ENCODE results near the gene METTL24.
A peak's percentile ranks its signal among the peaks of the same experiment; 100 is the strongest.

Gene METTL24

GRCh38 chr6:110256366-110256765 lies 101.8 kb downstream of the METTL24 start:
- Histone ChIP-seq H2BK5ac (ENCODE audit: low read depth, low read length, poor library complexity, severe bottlenecking) (no peak overlapping the region), H3K18ac (ENCODE audit: low read depth in 1 of 2, low read length in 2 of 2) (no peak overlapping the region), H3K14ac (ENCODE audit: low read length in 2 of 2) (no peak overlapping the region), H2BK120ac (ENCODE audit: low read depth, low read length) (no peak overlapping the region), H4K91ac (ENCODE audit: low read length) (no peak overlapping the region), H4K8ac (ENCODE audit: low read length) (no peak overlapping the region), H3K4me1 (ENCODE audit: control insufficient read depth, insufficient read depth, low read depth, low read length) (no peaks in the 10 kb centered on the region), H2AFZ (ENCODE audit: low read depth, low read length) (no peak overlapping the region), H3K4ac (ENCODE audit: low read depth in 1 of 2, low read length in 2 of 2) (no peak overlapping the region), H2BK15ac (ENCODE audit: low read depth, poor library complexity, severe bottlenecking) (no peak overlapping the region), H2BK12ac (ENCODE audit: low read length in 2 of 2) (no peak overlapping the region), H3K4me2 (ENCODE audit: low read length, poor library complexity, severe bottlenecking) (no peak overlapping the region), H3K27ac (ENCODE audit: low read length, poor library complexity, severe bottlenecking) (no peak overlapping the region), H2AK5ac (ENCODE audit: low read length, severe bottlenecking) (no peak overlapping the region), H3K23ac (ENCODE audit: low read length in 2 of 2) (no peak overlapping the region), H3K79me1 (replicated peaks; ENCODE audit: low read length, poor library complexity, severe bottlenecking) (no peaks in the 10 kb centered on the region), H3K9ac (ENCODE audit: low read length) (no peak overlapping the region), H3K9me3 (ENCODE audit: control insufficient read depth, low read length) (peaks cover 4% of the 10 kb centered on the region), H3K36me3 (ENCODE audit: control insufficient read depth in 1 of 2, insufficient read depth in 2 of 2, low read depth in 1 of 2, low read length in 2 of 2) (no peaks in the 10 kb centered on the region), H3K4me3 (ENCODE audit: insufficient read depth in 1 of 2, low read depth in 1 of 2, low read length in 2 of 2) (no peak overlapping the region), H3K27me3 (ENCODE audit: control insufficient read depth in 1 of 2, insufficient read depth in 1 of 2, low read length in 2 of 2) (no peaks in the 10 kb centered on the region)
- DNase-seq = no peak
- whole genome bisulfite sequencing = 100% methylated on average over 1 of the region's 2 CpGs

GRCh38 chr6:110255211-110255750 lies 102.9 kb downstream of the METTL24 start:
- Histone ChIP-seq H3K9me3 (ENCODE audit: control insufficient read depth, low read length) (peaks cover 4% of the 10 kb centered on the region), H2BK15ac (ENCODE audit: low read depth, poor library complexity, severe bottlenecking) (no peak overlapping the region), H2BK12ac (ENCODE audit: low read length in 2 of 2) (no peak overlapping the region), H3K79me1 (replicated peaks; ENCODE audit: low read length, poor library complexity, severe bottlenecking) (no peaks in the 10 kb centered on the region), H3K4me2 (ENCODE audit: low read length, poor library complexity, severe bottlenecking) (no peak overlapping the region), H3K36me3 (ENCODE audit: control insufficient read depth in 1 of 2, insufficient read depth in 2 of 2, low read depth in 1 of 2, low read length in 2 of 2) (no peaks in the 10 kb centered on the region), H3K27me3 (ENCODE audit: control insufficient read depth in 1 of 2, insufficient read depth in 1 of 2, low read length in 2 of 2) (no peaks in the 10 kb centered on the region), H3K14ac (ENCODE audit: low read length in 2 of 2) (no peak overlapping the region), H3K27ac (ENCODE audit: low read length, poor library complexity, severe bottlenecking) (no peak overlapping the region), H2AK5ac (ENCODE audit: low read length, severe bottlenecking) (no peak overlapping the region), H2BK5ac (ENCODE audit: low read depth, low read length, poor library complexity, severe bottlenecking) (no peak overlapping the region), H2AFZ (ENCODE audit: low read depth, low read length) (no peak overlapping the region), H3K18ac (ENCODE audit: low read depth in 1 of 2, low read length in 2 of 2) (no peak overlapping the region), H2BK120ac (ENCODE audit: low read depth, low read length) (no peak overlapping the region), H3K4ac (ENCODE audit: low read depth in 1 of 2, low read length in 2 of 2) (no peak overlapping the region), H3K9ac (ENCODE audit: low read length) (no peak overlapping the region), H4K8ac (ENCODE audit: low read length) (no peak overlapping the region), H4K91ac (ENCODE audit: low read length) (no peak overlapping the region), H3K4me3 (ENCODE audit: insufficient read depth in 1 of 2, low read depth in 1 of 2, low read length in 2 of 2) (no peak overlapping the region), H3K4me1 (ENCODE audit: control insufficient read depth, insufficient read depth, low read depth, low read length) (no peaks in the 10 kb centered on the region), H3K23ac (ENCODE audit: low read length in 2 of 2) (no peak overlapping the region)
- DNase-seq = peak; percentile 34
- WGBS = 7% methylated on average over 5 of the region's 5 CpGs

- Histone ChIP-seq H2BK5ac (ENCODE audit: low read depth, low read length, poor library complexity, severe bottlenecking) (no peak overlapping the region), H2BK120ac (ENCODE audit: low read depth, low read length) (no peak overlapping the region), H3K4ac (ENCODE audit: low read depth in 1 of 2, low read length in 2 of 2) (no peak overlapping the region), H3K18ac (ENCODE audit: low read depth in 1 of 2, low read length in 2 of 2) (no peak overlapping the region), H2AK5ac (ENCODE audit: low read length, severe bottlenecking) (no peak overlapping the region), H3K4me3 (ENCODE audit: insufficient read depth in 1 of 2, low read depth in 1 of 2, low read length in 2 of 2) (no peak overlapping the region), H3K23ac (ENCODE audit: low read length in 2 of 2) (no peak overlapping the region), H3K27me3 (ENCODE audit: control insufficient read depth in 1 of 2, insufficient read depth in 1 of 2, low read length in 2 of 2) (no peaks in the 10 kb centered on the region), H4K8ac (ENCODE audit: low read length) (no peak overlapping the region), H3K36me3 (ENCODE audit: control insufficient read depth in 1 of 2, insufficient read depth in 2 of 2, low read depth in 1 of 2, low read length in 2 of 2) (no peaks in the 10 kb centered on the region), H2BK12ac (ENCODE audit: low read length in 2 of 2) (no peak overlapping the region), H3K9ac (ENCODE audit: low read length) (no peak overlapping the region), H2BK15ac (ENCODE audit: low read depth, poor library complexity, severe bottlenecking) (no peak overlapping the region), H3K79me1 (replicated peaks; ENCODE audit: low read length, poor library complexity, severe bottlenecking) (no peaks in the 10 kb centered on the region), H3K14ac (ENCODE audit: low read length in 2 of 2) (no peak overlapping the region), H3K27ac (ENCODE audit: low read length, poor library complexity, severe bottlenecking) (no peak overlapping the region), H2AFZ (ENCODE audit: low read depth, low read length) (no peak overlapping the region), H3K9me3 (ENCODE audit: control insufficient read depth, low read length) (peaks cover 4% of the 10 kb centered on the region), H3K4me2 (ENCODE audit: low read length, poor library complexity, severe bottlenecking) (no peak overlapping the region), H4K91ac (ENCODE audit: low read length) (no peak overlapping the region), H3K4me1 (ENCODE audit: control insufficient read depth, insufficient read depth, low read depth, low read length) (no peaks in the 10 kb centered on the region)
- DNase-seq = no peak
- WGBS = 68% methylated on average over 5 of the region's 5 CpGs
These were observed 107.3 kb downstream of the METTL24 start for GRCh38 chr6:110250838-110251237.

- H3K36me3 ChIP-seq (ENCODE audit: control insufficient read depth in 1 of 2, insufficient read depth in 2 of 2, low read depth in 1 of 2, low read length in 2 of 2) = no peaks in the 10 kb centered on the region
- H3K14ac ChIP-seq (ENCODE audit: low read length in 2 of 2) = no peak overlapping the region
- no peak overlapping the region for H3K9ac ChIP-seq (ENCODE audit: low read length)
- H2AFZ ChIP-seq (ENCODE audit: low read depth, low read length) = no peak overlapping the region
- no peaks in the 10 kb centered on the region for H3K27me3 ChIP-seq (ENCODE audit: control insufficient read depth in 1 of 2, insufficient read depth in 1 of 2, low read length in 2 of 2)
- no peak overlapping the region for H3K27ac ChIP-seq (ENCODE audit: low read length, poor library complexity, severe bottlenecking)
- H3K4ac ChIP-seq (ENCODE audit: low read depth in 1 of 2, low read length in 2 of 2) = no peak overlapping the region
- no peak overlapping the region for H2BK120ac ChIP-seq (ENCODE audit: low read depth, low read length)
- H3K23ac ChIP-seq (ENCODE audit: low read length in 2 of 2) = no peak overlapping the region
- H3K18ac ChIP-seq (ENCODE audit: low read depth in 1 of 2, low read length in 2 of 2) = no peak overlapping the region
- no peak overlapping the region for H4K91ac ChIP-seq (ENCODE audit: low read length)
- no peaks in the 10 kb centered on the region for H3K4me1 ChIP-seq (ENCODE audit: control insufficient read depth, insufficient read depth, low read depth, low read length)
- H2BK12ac ChIP-seq (ENCODE audit: low read length in 2 of 2) = no peak overlapping the region
- no peaks in the 10 kb centered on the region for H3K79me1 ChIP-seq (replicated peaks; ENCODE audit: low read length, poor library complexity, severe bottlenecking)
- no peak overlapping the region for H2BK15ac ChIP-seq (ENCODE audit: low read depth, poor library complexity, severe bottlenecking)
- no peak overlapping the region for H3K4me2 ChIP-seq (ENCODE audit: low read length, poor library complexity, severe bottlenecking)
- H2BK5ac ChIP-seq (ENCODE audit: low read depth, low read length, poor library complexity, severe bottlenecking) = no peak overlapping the region
- H3K9me3 ChIP-seq (ENCODE audit: control insufficient read depth, low read length) = peaks cover 4% of the 10 kb centered on the region
- no peak for DNase-seq
- H3K4me3 ChIP-seq (ENCODE audit: insufficient read depth in 1 of 2, low read depth in 1 of 2, low read length in 2 of 2) = no peak overlapping the region
- H4K8ac ChIP-seq (ENCODE audit: low read length) = no peak overlapping the region
- H2AK5ac ChIP-seq (ENCODE audit: low read length, severe bottlenecking) = no peak overlapping the region
- WGBS = 91% methylated on average over 3 of the region's 4 CpGs
These were observed 108.1 kb downstream of the METTL24 start for GRCh38 chr6:110250058-110250457.

All from mesenchymal stem cell (in vitro differentiated cells and primary cell).